ENCODE measurements around the gene ST3GAL3. TPM values are rescaled to one million over a fixed set of nuclear protein-coding genes. Genes with fewer than 3 reads are reported as not detected.

ST3GAL3 gene
- total and polyA plus RNA-seq, 10 of the 15 experiments (the other 5 are each of a cell fraction or from before 2014, with no cell fraction given), result 1.2 to 19.3 (median 11.0) TPM

DNA sequence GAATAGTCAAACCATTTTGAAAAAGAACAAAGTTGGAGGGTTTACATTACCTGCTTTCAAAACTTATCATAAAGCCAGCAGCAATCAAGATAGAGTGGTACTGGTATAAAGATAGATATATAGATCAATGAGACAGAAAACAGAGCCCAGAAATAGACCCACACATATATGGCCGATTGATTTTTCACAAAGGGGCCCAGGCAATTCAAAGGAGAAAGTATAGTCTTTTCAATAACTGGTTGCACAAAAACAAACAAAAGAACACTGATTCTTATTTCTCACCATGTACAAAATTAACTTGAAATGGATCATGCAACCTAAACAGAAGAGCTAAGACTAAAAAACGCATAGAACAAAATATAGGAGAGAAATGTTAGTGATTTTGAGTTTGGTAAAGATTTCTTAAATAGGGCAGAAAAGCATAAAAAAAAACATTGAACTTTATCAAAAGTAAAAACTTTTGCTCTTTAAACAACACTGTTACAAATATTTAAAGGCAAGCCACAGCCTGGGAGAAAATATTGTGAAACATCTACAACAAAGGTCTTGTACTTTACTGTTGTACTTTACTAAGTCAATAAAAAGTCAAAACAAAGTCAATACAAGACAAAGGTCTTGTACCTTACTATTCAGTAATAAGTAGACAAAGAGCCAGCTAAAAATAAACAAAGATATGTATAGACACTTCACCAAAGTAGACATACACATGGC, 50.2 kb downstream of the ST3GAL3 start:
- SMC1A ChIA-PET (ENCODE audit: uncharacterized antibody, unreplicated experiment), result no interaction called here

More for the DNA sequence above, 50.2 kb downstream of the ST3GAL3 start:
- WGBS (ENCODE audit: insufficient coverage, insufficient replicate concordance, low lambda C conversion rate, missing lambda C conversion rate), result 71% methylated on average over 2 of the region's 2 CpGs
- BruUV-seq (replicated peaks), result no TSS peak
- DNase-seq (ENCODE audit: low read depth, low spot score) (no peak), FAIRE-seq (no peak), ATAC-seq (no peak)
- Histone ChIP-seq H4K20me1 (ENCODE audit: control insufficient read depth, insufficient read depth) (no peaks in the 10 kb centered on the region), H3K4me2 (ENCODE audit: control insufficient read depth, insufficient read depth) (no peak overlapping the region), H2AFZ (ENCODE audit: control insufficient read depth, low read depth, low read length) (no peak overlapping the region), H3K36me3 (ENCODE audit: control insufficient read depth in 2 of 2, insufficient read depth in 2 of 2, low read length in 1 of 2) (no peaks in the 10 kb centered on the region), H3K4me3 (no peak overlapping the region), H3K4me1 (ENCODE audit: control insufficient read depth, insufficient read depth, low read length) (no peaks in the 10 kb centered on the region), H3K27me3 (replicated peaks in 1 of 2; ENCODE audit: control insufficient read depth in 2 of 2, insufficient read depth in 2 of 2, low read length in 1 of 2) (no peaks in the 10 kb centered on the region), H3K27ac (ENCODE audit: control insufficient read depth, insufficient read depth) (no peak overlapping the region), H3K9ac (ENCODE audit: control insufficient read depth, insufficient read depth, low read length) (no peak overlapping the region), H3K9me3 (replicated peaks; ENCODE audit: control insufficient read depth, insufficient read depth, low read length) (no peaks in the 10 kb centered on the region), H3K79me2 (ENCODE audit: control insufficient read depth, insufficient read depth, low read length) (no peaks in the 10 kb centered on the region)
- intact Hi-C loops (cut with micrococcal nuclease; ENCODE audit: unreplicated experiment), result no loop called here
- ChIA-PET POLR2A (no interaction called here), CTCF (interaction anchor here (1.2 to 14.9 kb wide), 2 partner anchors 175 to 227 kb away, joined by 3 to 1117 read pairs; partner anchors contain the start of genes ARTN and PTPRF), RAD21 (ENCODE audit: unreplicated experiment) (no interaction called here)
- TF ChIP-seq SP1 (IDR thresholded peaks at IDR 0.05; ENCODE audit: low read depth, low read length) (no peak), YY1 (IDR thresholded peaks at IDR 0.05; ENCODE audit: low read depth, low read length) (no peak), CEBPB (IDR thresholded peaks at IDR 0.05; ENCODE audit: borderline replicate concordance in 1 of 2, low read depth in 2 of 2, low read length in 2 of 2) (no peak), MLLT1 (IDR thresholded peaks at IDR 0.05) (no peak), KLF5 (IDR thresholded peaks at IDR 0.05; ENCODE audit: partially characterized antibody) (no peak), SREBF2 (IDR thresholded peaks at IDR 0.05; ENCODE audit: low read length) (no peak), NFYB (IDR thresholded peaks at IDR 0.05; ENCODE audit: insufficient read depth, low read depth, low read length) (no peak), KDM1A (IDR thresholded peaks at IDR 0.05; ENCODE audit: borderline replicate concordance) (no peak), USF2 (IDR thresholded peaks at IDR 0.05; ENCODE audit: borderline replicate concordance, low read depth, low read length) (no peak), TCF7 (IDR thresholded peaks at IDR 0.05; ENCODE audit: borderline replicate concordance) (no peak)
- TF ChIP-seq, protein P1, sequence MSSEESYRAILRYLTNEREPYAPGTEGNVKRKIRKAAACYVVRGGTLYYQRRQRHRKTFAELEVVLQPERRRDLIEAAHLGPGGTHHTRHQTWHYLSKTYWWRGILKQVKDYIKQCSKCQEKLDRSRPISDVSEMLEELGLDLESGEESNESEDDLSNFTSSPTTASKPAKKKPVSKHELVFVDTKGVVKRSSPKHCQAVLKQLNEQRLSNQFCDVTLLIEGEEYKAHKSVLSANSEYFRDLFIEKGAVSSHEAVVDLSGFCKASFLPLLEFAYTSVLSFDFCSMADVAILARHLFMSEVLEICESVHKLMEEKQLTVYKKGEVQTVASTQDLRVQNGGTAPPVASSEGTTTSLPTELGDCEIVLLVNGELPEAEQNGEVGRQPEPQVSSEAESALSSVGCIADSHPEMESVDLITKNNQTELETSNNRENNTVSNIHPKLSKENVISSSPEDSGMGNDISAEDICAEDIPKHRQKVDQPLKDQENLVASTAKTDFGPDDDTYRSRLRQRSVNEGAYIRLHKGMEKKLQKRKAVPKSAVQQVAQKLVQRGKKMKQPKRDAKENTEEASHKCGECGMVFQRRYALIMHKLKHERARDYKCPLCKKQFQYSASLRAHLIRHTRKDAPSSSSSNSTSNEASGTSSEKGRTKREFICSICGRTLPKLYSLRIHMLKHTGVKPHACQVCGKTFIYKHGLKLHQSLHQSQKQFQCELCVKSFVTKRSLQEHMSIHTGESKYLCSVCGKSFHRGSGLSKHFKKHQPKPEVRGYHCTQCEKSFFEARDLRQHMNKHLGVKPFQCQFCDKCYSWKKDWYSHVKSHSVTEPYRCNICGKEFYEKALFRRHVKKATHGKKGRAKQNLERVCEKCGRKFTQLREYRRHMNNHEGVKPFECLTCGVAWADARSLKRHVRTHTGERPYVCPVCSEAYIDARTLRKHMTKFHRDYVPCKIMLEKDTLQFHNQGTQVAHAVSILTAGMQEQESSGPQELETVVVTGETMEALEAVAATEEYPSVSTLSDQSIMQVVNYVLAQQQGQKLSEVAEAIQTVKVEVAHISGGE (CRISPR knock-in tag; IDR thresholded peaks at IDR 0.05), result no peak
- in situ Hi-C loops (cut with MboI), result no loop called here

Measured in GM12878 (cell line).